Keratinocyte (primary cell): ENCODE measurements around the gene CREM.

Experiments
- CTCF ChIP-seq, 3 experiments: IDR thresholded peaks in 1 of 3; conservative IDR thresholded peaks in 1 of 3; optimal IDR thresholded peaks in 1 of 3; 2 replicates in 2 of 3; 3 replicates in 1 of 3; pipeline versions ENCODE3 to v1.5.1; 2011; ENCODE audit warnings: low read length in 3 of 3, mild to moderate bottlenecking in 3 of 3, moderate library complexity in 2 of 3, control low read depth in 1 of 3, inconsistent platforms in 1 of 3; ENCODE audit not compliant: insufficient read depth in 2 of 3; ENCODE audit errors: extremely low read depth in 1 of 3
- EZH2 ChIP-seq: IDR thresholded peaks from one replicate; pipeline ENCODE4 v1.6.1; 2012; ENCODE audit warnings: inconsistent platforms, mild to moderate bottlenecking, low read length, moderate library complexity

- TF ChIP-seq EZH2 (no peak), CTCF (optimal IDR thresholded peaks at IDR 0.05 in 1 of 3, IDR thresholded peaks at IDR 0.05 in 1 of 3, conservative IDR thresholded peaks at IDR 0.05 in 1 of 3; ENCODE audit: extremely low read depth in 1 of 3, insufficient read depth in 2 of 3, low read length in 3 of 3) (no peak)
These were observed 62.3 kb downstream of the CREM start for GRCh38 chr10:35188954-35189353.
